ENCODE measurements around the gene GABBR2. TPM values are rescaled to one million over a fixed set of nuclear protein-coding genes. Genes with fewer than 3 reads are reported as not detected.

GABBR2 gene
- total RNA-seq, 2 experiments from 2014 or later = not detected

- Histone ChIP-seq H3K36me3 (ENCODE audit: insufficient read depth, low read length) (no peaks in the 10 kb centered on the region), H3K4me3 (ENCODE audit: low read depth, low read length, poor library complexity, severe bottlenecking) (no peak overlapping the region), H3K4me1 (ENCODE audit: insufficient read depth, low read length, poor library complexity, severe bottlenecking) (no peaks in the 10 kb centered on the region), H2AFZ (ENCODE audit: low read length) (no peak overlapping the region), H3K79me2 (ENCODE audit: insufficient read depth, low read depth, low read length) (no peaks in the 10 kb centered on the region), H3K4me2 (ENCODE audit: low read length) (no peak overlapping the region), H3K9me3 (ENCODE audit: low read length) (no peaks in the 10 kb centered on the region), H4K20me1 (ENCODE audit: insufficient read depth, low read length) (no peaks in the 10 kb centered on the region), H3K27ac (ENCODE audit: low read depth, low read length, poor library complexity, severe bottlenecking) (no peak overlapping the region), H3K9me2 (ENCODE audit: insufficient read depth, low read length) (no peaks in the 10 kb centered on the region)
- DNase-seq (ENCODE audit: low spot score) = no peak
- BruUV-seq (replicated peaks) = no TSS peak
- no peak for TF ChIP-seq CTCF (conservative IDR thresholded peaks at IDR 0.05; ENCODE audit: low read length)
- ChIA-PET CTCF (ENCODE audit: unreplicated experiment) (no interaction called here), POLR2A (interaction anchor here (0.6 kb wide), 1 partner anchor 282 kb away, joined by 3 read pairs; no protein-coding TSS in a partner anchor)
- intact Hi-C loops (cut with micrococcal nuclease; ENCODE audit: unreplicated experiment) = no loop called here
These were observed 170.1 kb downstream of the GABBR2 start for GRCh38 chr9:98538626-98539031.

- no peaks in the 10 kb centered on the region for H3K4me1 ChIP-seq (ENCODE audit: insufficient read depth, low read length, poor library complexity, severe bottlenecking)
- no peak for DNase-seq (ENCODE audit: low spot score)
- no peaks in the 10 kb centered on the region for H3K9me2 ChIP-seq (ENCODE audit: insufficient read depth, low read length)
- no peak overlapping the region for H3K27ac ChIP-seq (ENCODE audit: low read depth, low read length, poor library complexity, severe bottlenecking)
- H2AFZ ChIP-seq (ENCODE audit: low read length) = no peak overlapping the region
- POLR2A ChIA-PET = interaction anchor here (0.6 kb wide), 1 partner anchor 281 kb away, joined by 3 read pairs; no protein-coding TSS in a partner anchor
- intact Hi-C loops (cut with micrococcal nuclease; ENCODE audit: unreplicated experiment) = no loop called here
- BruUV-seq (replicated peaks) = no TSS peak
- CTCF ChIA-PET (ENCODE audit: unreplicated experiment) = no interaction called here
- no peaks in the 10 kb centered on the region for H3K36me3 ChIP-seq (ENCODE audit: insufficient read depth, low read length)
- no peak overlapping the region for H3K4me2 ChIP-seq (ENCODE audit: low read length)
- H3K4me3 ChIP-seq (ENCODE audit: low read depth, low read length, poor library complexity, severe bottlenecking) = no peak overlapping the region
- TF ChIP-seq EZH2phosphoT487 (IDR thresholded peaks at IDR 0.05; ENCODE audit: borderline replicate concordance, low read depth, low read length) = no peak
- no peak for TF ChIP-seq CTCF (conservative IDR thresholded peaks at IDR 0.05; ENCODE audit: low read length)
- H3K79me2 ChIP-seq (ENCODE audit: insufficient read depth, low read depth, low read length) = no peaks in the 10 kb centered on the region
- no peaks in the 10 kb centered on the region for H3K9me3 ChIP-seq (ENCODE audit: low read length)
- no peaks in the 10 kb centered on the region for H4K20me1 ChIP-seq (ENCODE audit: insufficient read depth, low read length)
These were observed 170.5 kb downstream of the GABBR2 start for GRCh38 chr9:98538203-98538602.

- no TSS peak for BruUV-seq (replicated peaks)
- DNase-seq (ENCODE audit: low spot score) = peak; percentile 5
- Histone ChIP-seq H3K4me3 (ENCODE audit: low read depth, low read length, poor library complexity, severe bottlenecking) (no peak overlapping the region), H2AFZ (ENCODE audit: low read length) (no peak overlapping the region), H3K9me3 (ENCODE audit: low read length) (no peaks in the 10 kb centered on the region), H3K79me2 (ENCODE audit: insufficient read depth, low read depth, low read length) (no peaks in the 10 kb centered on the region), H3K9me2 (ENCODE audit: insufficient read depth, low read length) (no peaks in the 10 kb centered on the region), H4K20me1 (ENCODE audit: insufficient read depth, low read length) (no peaks in the 10 kb centered on the region), H3K4me2 (ENCODE audit: low read length) (no peak overlapping the region), H3K4me1 (ENCODE audit: insufficient read depth, low read length, poor library complexity, severe bottlenecking) (no peaks in the 10 kb centered on the region), H3K36me3 (ENCODE audit: insufficient read depth, low read length) (no peaks in the 10 kb centered on the region), H3K27ac (ENCODE audit: low read depth, low read length, poor library complexity, severe bottlenecking) (no peak overlapping the region)
- intact Hi-C loops (cut with micrococcal nuclease; ENCODE audit: unreplicated experiment) = loop anchor here (2.0 kb wide), 1 partner anchor 240 kb away; no protein-coding TSS in a partner anchor
- CTCF ChIA-PET (ENCODE audit: unreplicated experiment) = no interaction called here
- TF ChIP-seq EZH2phosphoT487 (IDR thresholded peaks at IDR 0.05; ENCODE audit: borderline replicate concordance, low read depth, low read length) (no peak), CTCF (conservative IDR thresholded peaks at IDR 0.05; ENCODE audit: low read length) (peak; percentile 72)
- POLR2A ChIA-PET = no interaction called here
These were observed 172.1 kb downstream of the GABBR2 start for GRCh38 chr9:98536542-98537173.
